Natural killer cell treated with Interleukin-12 subunit alpha and Interleukin-12 subunit beta and Interleukin-15 and Interleukin-18, amount 100 ng/mL, for 72 hours (primary cell): ENCODE data around the gene DMXL2. TPM values are rescaled to one million over a fixed set of nuclear protein-coding genes. Genes with fewer than 3 reads are reported as not detected.
"Not testable (repeated sequence)": the region's sequence is repeated elsewhere in the genome, so short reads cannot be mapped to it uniquely, and the experiment has no call there.

Experiments
- ATAC-seq, 2 donors: fragments of 150-1000 bp; cut with Tn5 transposase in 1 of 2; sonication (Bioruptor Pico), chemical (Tn5 transposase) in 1 of 2; 2 replicates each; pipeline ENCODE4 v1.10.0; 2021
- DNase-seq: peaks from one replicate; pipeline ENCODE4 v3.0.0; 2022; ENCODE audit warnings: low spot score
- H3K27ac Mint-ChIP-seq, 2 donors: 1 replicate in 1 of 2; 2 replicates in 1 of 2; pipeline ENCODE4 v1.8.0; 2022; ENCODE audit warnings: mixed read lengths in 2 of 2, mild to moderate bottlenecking in 1 of 2, moderate library complexity in 1 of 2
- H3K27me3 Mint-ChIP-seq, 2 donors: 1 replicate in 1 of 2; 2 replicates in 1 of 2; pipeline ENCODE4 v1.8.0; 2022; ENCODE audit warnings: mixed read lengths in 2 of 2
- H3K36me3 Mint-ChIP-seq: one replicate; pipeline ENCODE4 v1.8.0; 2022; ENCODE audit warnings: mixed read lengths
- H3K4me1 Mint-ChIP-seq, 2 donors: 1 replicate in 1 of 2; 2 replicates in 1 of 2; pipeline ENCODE4 v1.8.0; 2022; ENCODE audit warnings: low read depth in 2 of 2, mixed read lengths in 2 of 2, mild to moderate bottlenecking in 1 of 2
- H3K4me3 Mint-ChIP-seq: one replicate; pipeline ENCODE4 v1.8.0; 2022; ENCODE audit warnings: mixed read lengths
- H3K9me3 Mint-ChIP-seq: 2 replicates; pipeline ENCODE4 v1.8.0; 2022; ENCODE audit warnings: mixed read lengths
- total RNA-seq, 2 donors: library from RNA; stranded (reverse); gene quantifications; one replicate each; pipeline ENCODE4 v1.2.3, GENCODE V29; 2022

The DMXL2 gene
- total RNA-seq, 2 donors from 2014 or later, result 7.8 to 9.2 TPM

- Mint-ChIP-seq H3K9me3 (peaks cover 2% of the 10 kb centered on the region), H3K4me3 (no peak overlapping the region), H3K27me3 (no peaks in the 10 kb centered on the region), H3K27ac (no peak overlapping the region), H3K4me1 (no peaks in the 10 kb centered on the region), H3K36me3 (no peaks in the 10 kb centered on the region)
- ATAC-seq (no peak), DNase-seq (no peak)
Measured at GRCh38 chr15:51475736-51476135, 146.8 kb downstream of the DMXL2 start.

GRCh38 chr15:51470512-51470911 lies 152.1 kb downstream of the DMXL2 start:
- Mint-ChIP-seq H3K4me3 (no peak overlapping the region), H3K27ac (no peak overlapping the region), H3K36me3 (no peaks in the 10 kb centered on the region), H3K4me1 (no peaks in the 10 kb centered on the region), H3K27me3 (no peaks in the 10 kb centered on the region), H3K9me3 (no peaks in the 10 kb centered on the region)
- ATAC-seq (no peak), DNase-seq (no peak)

- H3K4me3 Mint-ChIP-seq, result no peak overlapping the region
- H3K27me3 Mint-ChIP-seq, result no peaks in the 10 kb centered on the region
- ATAC-seq (no peak), DNase-seq (no peak)
- no peaks in the 10 kb centered on the region for H3K36me3 Mint-ChIP-seq
- H3K27ac Mint-ChIP-seq, result no peak overlapping the region
- H3K4me1 Mint-ChIP-seq, result no peaks in the 10 kb centered on the region
- no peaks in the 10 kb centered on the region for H3K9me3 Mint-ChIP-seq
Measured at GRCh38 chr15:51460796-51461195, 161.8 kb downstream of the DMXL2 start.

- DNase-seq, result no peak
- Mint-ChIP-seq H3K36me3 (peaks cover 5% of the 10 kb centered on the region), H3K4me1 (no peaks in the 10 kb centered on the region), H3K27me3 (no peaks in the 10 kb centered on the region), H3K27ac (no peak overlapping the region), H3K4me3 (no peak overlapping the region), H3K9me3 (no peaks in the 10 kb centered on the region)
- no peak for ATAC-seq
Measured at GRCh38 chr15:51450001-51450400, 172.6 kb downstream of the DMXL2 start.

- Mint-ChIP-seq H3K4me3 (no peak overlapping the region), H3K9me3 (no peaks in the 10 kb centered on the region), H3K27ac (no peak overlapping the region), H3K27me3 (no peaks in the 10 kb centered on the region), H3K4me1 (no peaks in the 10 kb centered on the region), H3K36me3 (peaks cover 5% of the 10 kb centered on the region)
- DNase-seq (no peak), ATAC-seq (no peak)
Measured at GRCh38 chr15:51448622-51449399, 173.8 kb downstream of the DMXL2 start.

- Mint-ChIP-seq H3K27me3 (no peaks in the 10 kb centered on the region), H3K4me3 (no peak overlapping the region), H3K36me3 (peaks cover 5% of the 10 kb centered on the region), H3K4me1 (no peaks in the 10 kb centered on the region), H3K9me3 (no peaks in the 10 kb centered on the region), H3K27ac (no peak overlapping the region)
- DNase-seq, result no peak
- ATAC-seq, result no peak
Measured at GRCh38 chr15:51447855-51448621, 174.5 kb downstream of the DMXL2 start.

GRCh38 chr15:51446029-51446744 lies 176.4 kb downstream of the DMXL2 start:
- not testable (repeated sequence) for H3K9me3 Mint-ChIP-seq, ATAC-seq, H3K36me3 Mint-ChIP-seq, H3K4me3 Mint-ChIP-seq, H3K4me1 Mint-ChIP-seq, DNase-seq, H3K27me3 Mint-ChIP-seq, H3K27ac Mint-ChIP-seq

- DNase-seq (no peak), ATAC-seq (no peak)
- Mint-ChIP-seq H3K4me3 (no peak overlapping the region), H3K9me3 (no peaks in the 10 kb centered on the region), H3K27me3 (no peaks in the 10 kb centered on the region), H3K36me3 (no peaks in the 10 kb centered on the region), H3K4me1 (no peaks in the 10 kb centered on the region), H3K27ac (no peak overlapping the region)
Measured at GRCh38 chr15:51444807-51445206, 177.8 kb downstream of the DMXL2 start.

GRCh38 chr15:51444112-51444511 lies 178.5 kb downstream of the DMXL2 start:
- DNase-seq (no peak), ATAC-seq (no peak)
- Mint-ChIP-seq H3K36me3 (no peaks in the 10 kb centered on the region), H3K27ac (no peak overlapping the region), H3K9me3 (no peaks in the 10 kb centered on the region), H3K27me3 (no peaks in the 10 kb centered on the region), H3K4me3 (no peak overlapping the region), H3K4me1 (no peaks in the 10 kb centered on the region)

- DNase-seq, result no peak
- ATAC-seq, result peak; percentile 43 to 48
- Mint-ChIP-seq H3K27ac (no peak overlapping the region), H3K9me3 (peaks cover 4% of the 10 kb centered on the region), H3K27me3 (peaks cover 4 to 7% of the 10 kb centered on the region in 2 donors), H3K4me3 (no peak overlapping the region), H3K4me1 (no peaks in the 10 kb centered on the region), H3K36me3 (no peaks in the 10 kb centered on the region)
Measured at GRCh38 chr15:51443282-51443914, 179.2 kb downstream of the DMXL2 start.

- Mint-ChIP-seq H3K4me1 (no peaks in the 10 kb centered on the region), H3K36me3 (no peaks in the 10 kb centered on the region), H3K27ac (no peak overlapping the region), H3K9me3 (peaks cover 7% of the 10 kb centered on the region), H3K27me3 (peaks cover 15 to 35% of the 10 kb centered on the region in 2 donors), H3K4me3 (no peak overlapping the region)
- ATAC-seq (no peak), DNase-seq (no peak)
Measured at GRCh38 chr15:51438526-51438925, 184.0 kb downstream of the DMXL2 start.

GRCh38 chr15:51425517-51426040 lies 197.0 kb downstream of the DMXL2 start:
- DNase-seq (no peak), ATAC-seq (no peak)
- no peak overlapping the region for H3K27ac Mint-ChIP-seq
- H3K27me3 Mint-ChIP-seq, result no peaks in the 10 kb centered on the region
- H3K9me3 Mint-ChIP-seq, result no peaks in the 10 kb centered on the region
- no peaks in the 10 kb centered on the region for H3K4me1 Mint-ChIP-seq
- no peaks in the 10 kb centered on the region for H3K36me3 Mint-ChIP-seq
- no peak overlapping the region for H3K4me3 Mint-ChIP-seq

- H3K9me3 Mint-ChIP-seq, result no peaks in the 10 kb centered on the region
- DNase-seq (no peak), ATAC-seq (no peak)
- no peaks in the 10 kb centered on the region for H3K27me3 Mint-ChIP-seq
- H3K36me3 Mint-ChIP-seq, result no peaks in the 10 kb centered on the region
- H3K27ac Mint-ChIP-seq, result no peak overlapping the region
- no peaks in the 10 kb centered on the region for H3K4me1 Mint-ChIP-seq
- no peak overlapping the region for H3K4me3 Mint-ChIP-seq
Measured at GRCh38 chr15:51424780-51425179, 197.8 kb downstream of the DMXL2 start.
